GM21723 (cell line): ENCODE results near the gene NXT1.

Source experiments
- ATAC-seq: cut with Tn5 transposase; IDR thresholded peaks from one replicate; pipeline ENCODE4 v1.9.1; 2021; ENCODE audit warnings: mild to moderate bottlenecking, moderate library complexity; ENCODE audit not compliant: unreplicated experiment

Gene NXT1

GRCh38 chr20:23386304-23387117 is 35.9 kb downstream of the NXT1 start:
- no peak for ATAC-seq

GRCh38 chr20:23387118-23387443 is 36.5 kb downstream of the NXT1 start:
- no peak for ATAC-seq

- ATAC-seq: no peak
These were observed 39.6 kb downstream of the NXT1 start for GRCh38 chr20:23390091-23390774.

- ATAC-seq: no peak
These were observed 41.2 kb downstream of the NXT1 start for GRCh38 chr20:23391707-23392310.

- no peak for ATAC-seq
These were observed 43.6 kb downstream of the NXT1 start for GRCh38 chr20:23393996-23394775.

GRCh38 chr20:23396950-23397627 is 46.5 kb downstream of the NXT1 start:
- no peak for ATAC-seq

GRCh38 chr20:23397961-23398360 is 47.4 kb downstream of the NXT1 start:
- ATAC-seq: no peak

GRCh38 chr20:23399568-23400241 is 49.1 kb downstream of the NXT1 start:
- no peak for ATAC-seq

- ATAC-seq: no peak
These were observed 50.5 kb downstream of the NXT1 start for GRCh38 chr20:23401051-23401450.

- ATAC-seq: no peak
These were observed 53.2 kb downstream of the NXT1 start for GRCh38 chr20:23403751-23404150.

GRCh38 chr20:23404196-23404595 is 53.6 kb downstream of the NXT1 start:
- no peak for ATAC-seq
